HUES64 (cell line): ENCODE results near the gene ZNF474.

Experiments
- H3K27ac ChIP-seq: 2 replicates; pipeline ENCODE4 v1.7.0; 2013; ENCODE audit warnings: low read depth, low read length, inconsistent platforms
- H3K27me3 ChIP-seq: 2 replicates; pipeline ENCODE4 v1.6.1; 2013; ENCODE audit warnings: mild to moderate bottlenecking, low read length; ENCODE audit not compliant: insufficient read depth
- H3K36me3 ChIP-seq: 2 replicates; pipeline ENCODE4 v1.6.1; 2013; ENCODE audit warnings: mild to moderate bottlenecking, low read length; ENCODE audit not compliant: insufficient read depth
- H3K4me1 ChIP-seq: 2 replicates; pipeline ENCODE4 v1.6.1; 2013; ENCODE audit warnings: mild to moderate bottlenecking, low read length, moderate library complexity; ENCODE audit not compliant: insufficient read depth
- H3K4me3 ChIP-seq: 2 replicates; pipeline ENCODE4 v1.5.1; 2013; ENCODE audit warnings: mild to moderate bottlenecking, low read length, moderate library complexity
- H3K9ac ChIP-seq: 2 replicates; pipeline ENCODE4 v1.6.1; 2013; ENCODE audit warnings: mild to moderate bottlenecking, low read depth, low read length
- H3K9me3 ChIP-seq: 2 replicates; pipeline ENCODE4 v1.6.1; 2013; ENCODE audit warnings: low read depth, low read length; ENCODE audit not compliant: insufficient read depth
- WGBS: fragments of 150-250, 120-280 bp; methylation state at CpG from one replicate; pipeline ENCODE4 v1.1.7; 2013; ENCODE audit warnings: missing lambda C conversion rate; 5-methylcytosine and 5-hydroxymethylcytosine counted together

ZNF474 gene

GRCh38 chr5:122154910-122155309 lies 25.6 kb downstream of the ZNF474 start:
- no peak overlapping the region for H3K4me3 ChIP-seq
- H3K36me3 ChIP-seq: no peaks in the 10 kb centered on the region
- WGBS: 91% methylated on average over 7 of the region's 7 CpGs
- no peaks in the 10 kb centered on the region for H3K9me3 ChIP-seq
- no peaks in the 10 kb centered on the region for H3K27me3 ChIP-seq
- no peaks in the 10 kb centered on the region for H3K4me1 ChIP-seq
- H3K9ac ChIP-seq: no peak overlapping the region
- H3K27ac ChIP-seq: no peak overlapping the region

DNA sequence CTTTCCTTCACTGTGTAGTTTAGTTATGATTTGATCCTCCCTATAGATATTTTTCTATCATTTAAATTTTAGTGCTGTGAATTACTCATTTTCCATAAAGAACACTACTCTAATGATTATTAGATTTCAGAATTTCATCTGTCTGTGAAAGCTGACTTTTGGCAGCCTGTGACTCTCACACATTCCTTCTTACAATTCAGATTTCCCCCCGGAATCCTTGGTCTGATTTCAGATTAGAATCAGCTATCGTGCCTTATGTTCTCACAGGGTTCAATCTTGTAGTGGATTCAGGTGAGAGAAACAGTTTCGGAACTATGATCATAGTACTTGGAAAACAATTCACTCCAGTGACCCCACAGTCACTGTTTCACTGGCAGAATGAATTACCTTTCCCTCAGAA lies 26.2 kb downstream of the ZNF474 start:
- 92% methylated on average over 3 of the region's 3 CpGs for WGBS
- H3K4me3 ChIP-seq: no peak overlapping the region
- H3K36me3 ChIP-seq: no peaks in the 10 kb centered on the region
- no peak overlapping the region for H3K27ac ChIP-seq
- no peak overlapping the region for H3K9ac ChIP-seq
- no peaks in the 10 kb centered on the region for H3K9me3 ChIP-seq
- no peaks in the 10 kb centered on the region for H3K4me1 ChIP-seq
- H3K27me3 ChIP-seq: no peaks in the 10 kb centered on the region

GRCh38 chr5:122156724-122157325 lies 27.5 kb downstream of the ZNF474 start:
- Histone ChIP-seq H3K27me3 (no peaks in the 10 kb centered on the region), H3K4me3 (no peak overlapping the region), H3K27ac (no peak overlapping the region), H3K9me3 (no peaks in the 10 kb centered on the region), H3K4me1 (no peaks in the 10 kb centered on the region), H3K9ac (no peak overlapping the region), H3K36me3 (no peaks in the 10 kb centered on the region)
- no CpG with 5 or more reads among the region's 1 CpG for WGBS

GRCh38 chr5:122162100-122162638 lies 32.8 kb downstream of the ZNF474 start:
- no peak overlapping the region for H3K27ac ChIP-seq
- no peak overlapping the region for H3K9ac ChIP-seq
- no peaks in the 10 kb centered on the region for H3K27me3 ChIP-seq
- H3K9me3 ChIP-seq: no peaks in the 10 kb centered on the region
- 97% methylated on average over 2 of the region's 3 CpGs for WGBS
- peaks cover 18% of the 10 kb centered on the region for H3K4me1 ChIP-seq
- no peak overlapping the region for H3K4me3 ChIP-seq
- no peaks in the 10 kb centered on the region for H3K36me3 ChIP-seq

DNA sequence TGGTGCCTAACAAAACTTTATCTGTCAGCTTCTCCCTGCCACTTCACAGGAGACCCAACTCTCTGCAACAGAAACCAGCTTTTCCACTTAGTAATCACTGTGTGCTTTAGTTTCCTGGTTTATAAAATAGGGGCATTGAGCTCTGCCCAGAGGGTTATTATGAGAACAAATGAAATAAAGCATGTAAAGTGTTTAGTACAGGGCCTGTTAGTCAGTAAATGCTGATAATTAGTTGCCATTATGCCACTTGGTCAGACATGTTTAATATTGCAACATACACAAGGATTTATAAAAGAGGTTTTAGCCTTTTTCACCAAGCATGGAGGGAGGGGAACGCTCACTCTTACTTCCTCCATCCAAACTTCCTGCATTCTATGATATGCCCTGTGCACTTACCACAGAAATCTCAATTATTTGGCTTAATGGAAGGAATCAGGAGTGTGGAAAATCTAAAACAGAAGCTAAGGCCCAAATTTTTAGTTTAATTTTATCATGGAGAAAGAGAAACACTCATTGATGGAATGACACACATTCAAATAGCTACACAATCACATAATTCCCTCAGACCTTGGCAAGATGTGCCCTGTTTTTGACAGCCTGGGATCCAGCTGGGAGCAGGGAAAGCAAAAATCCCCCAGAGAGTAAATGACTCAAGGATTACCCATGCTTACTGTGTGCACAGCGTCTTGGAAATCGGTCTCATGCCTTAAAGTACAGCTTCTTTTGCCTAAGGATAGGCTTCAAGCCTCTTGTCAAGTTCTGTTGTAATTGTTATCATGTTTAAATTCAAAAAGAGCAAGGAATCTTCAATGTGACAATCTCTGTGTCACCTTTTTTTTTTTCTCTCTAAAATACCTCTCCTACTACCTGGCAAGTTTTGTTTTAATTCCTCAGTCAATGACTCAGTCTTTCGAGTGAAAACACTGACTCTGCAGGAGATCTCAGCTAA lies 34.0 kb downstream of the ZNF474 start:
- Histone ChIP-seq H3K9me3 (no peaks in the 10 kb centered on the region), H3K27me3 (no peaks in the 10 kb centered on the region), H3K4me1 (peaks cover 18% of the 10 kb centered on the region), H3K36me3 (no peaks in the 10 kb centered on the region), H3K9ac (no peak overlapping the region), H3K27ac (no peak overlapping the region), H3K4me3 (no peak overlapping the region)
- 28% methylated on average over 3 of the region's 4 CpGs for WGBS

DNA sequence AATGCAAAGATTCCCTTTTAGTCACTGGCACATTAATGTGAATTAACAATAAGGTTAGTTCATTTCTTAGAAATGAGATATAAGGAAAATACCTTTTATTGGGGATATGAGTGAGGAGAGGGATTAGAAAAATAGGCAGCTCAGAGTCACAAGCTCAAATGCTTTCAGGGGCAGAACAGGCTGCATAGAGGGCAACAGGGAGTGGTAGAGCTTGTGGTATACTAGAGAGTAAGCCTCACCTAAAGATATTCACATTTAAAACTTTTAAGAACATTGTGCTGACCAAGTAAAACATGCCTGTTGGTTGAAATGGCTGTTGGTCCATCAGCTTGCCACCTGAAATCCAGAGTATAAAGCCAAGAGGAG lies 34.7 kb downstream of the ZNF474 start:
- H3K9me3 ChIP-seq: no peaks in the 10 kb centered on the region

GRCh38 chr5:122164831-122165558 lies 35.6 kb downstream of the ZNF474 start:
- no peaks in the 10 kb centered on the region for H3K27me3 ChIP-seq
- H3K4me3 ChIP-seq: no peak overlapping the region
- H3K9ac ChIP-seq: no peak overlapping the region
- H3K4me1 ChIP-seq: peaks cover 18% of the 10 kb centered on the region
- 87% methylated on average over 3 of the region's 3 CpGs for WGBS
- H3K27ac ChIP-seq: no peak overlapping the region
- H3K36me3 ChIP-seq: no peaks in the 10 kb centered on the region
- H3K9me3 ChIP-seq: no peaks in the 10 kb centered on the region

More for the DNA sequence above, 34.7 kb downstream of the ZNF474 start:
- Histone ChIP-seq H3K4me1 (peaks cover 18% of the 10 kb centered on the region), H3K4me3 (no peak overlapping the region), H3K9ac (no peak overlapping the region), H3K36me3 (no peaks in the 10 kb centered on the region), H3K27me3 (no peaks in the 10 kb centered on the region), H3K27ac (no peak overlapping the region)

- peaks cover 24% of the 10 kb centered on the region for H3K4me1 ChIP-seq
- H3K9ac ChIP-seq: no peak overlapping the region
- H3K27me3 ChIP-seq: no peaks in the 10 kb centered on the region
- WGBS: 81% methylated on average over 1 of the region's 3 CpGs
- H3K9me3 ChIP-seq: no peaks in the 10 kb centered on the region
- H3K36me3 ChIP-seq: no peaks in the 10 kb centered on the region
- H3K4me3 ChIP-seq: no peak overlapping the region
- no peak overlapping the region for H3K27ac ChIP-seq
Measured at GRCh38 chr5:122165559-122166078, 36.3 kb downstream of the ZNF474 start.

GRCh38 chr5:122169350-122170103 lies 40.2 kb downstream of the ZNF474 start:
- Histone ChIP-seq H3K4me3 (no peak overlapping the region), H3K9ac (no peak overlapping the region), H3K36me3 (no peaks in the 10 kb centered on the region), H3K4me1 (peaks cover 12% of the 10 kb centered on the region), H3K27me3 (no peaks in the 10 kb centered on the region), H3K27ac (no peak overlapping the region), H3K9me3 (no peaks in the 10 kb centered on the region)
- 97% methylated on average over 4 of the region's 4 CpGs for WGBS

- no peak overlapping the region for H3K4me3 ChIP-seq
- no peaks in the 10 kb centered on the region for H3K9me3 ChIP-seq
- peaks cover 12% of the 10 kb centered on the region for H3K4me1 ChIP-seq
- no peaks in the 10 kb centered on the region for H3K36me3 ChIP-seq
- H3K27me3 ChIP-seq: no peaks in the 10 kb centered on the region
- 5% methylated on average over 4 of the region's 4 CpGs for WGBS
- H3K9ac ChIP-seq: no peak overlapping the region
- no peak overlapping the region for H3K27ac ChIP-seq
Measured at GRCh38 chr5:122170620-122171019, 41.3 kb downstream of the ZNF474 start.
